GM18505 (cell line): ENCODE data around the gene AUH.
"Not testable (repeated sequence)": the region's sequence is repeated elsewhere in the genome, so short reads cannot be mapped to it uniquely, and the experiment has no call there.

Source experiments
- ATAC-seq: cut with Tn5 transposase; IDR thresholded peaks from one replicate; pipeline ENCODE4 v1.9.1; 2021; ENCODE audit not compliant: unreplicated experiment
- POLR2A ChIP-seq: IDR thresholded peaks from 4 replicates; pipeline ENCODE4 v1.6.1; 2011; ENCODE audit warnings: borderline replicate concordance; ENCODE audit not compliant: insufficient read depth, insufficient read length; ENCODE audit errors: extremely low read depth

AUH gene

DNA sequence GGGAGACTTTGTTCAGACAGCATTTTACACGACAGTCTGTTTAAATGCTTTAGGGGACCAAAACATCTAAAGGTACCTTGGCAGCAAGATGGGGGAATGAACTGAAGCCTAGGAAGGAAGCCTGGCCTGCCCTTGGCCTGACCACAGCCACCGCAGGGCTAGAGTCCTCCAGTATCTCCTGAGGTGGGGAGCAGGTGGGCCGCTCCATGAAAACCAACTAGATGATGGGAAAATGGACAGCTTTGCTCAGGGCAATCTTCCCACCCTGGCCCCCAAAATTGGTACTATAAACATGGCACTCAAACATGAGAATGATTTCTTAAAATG, 153.3 kb downstream of the AUH start:
- no peak for TF ChIP-seq POLR2A
- ATAC-seq, result no peak

DNA sequence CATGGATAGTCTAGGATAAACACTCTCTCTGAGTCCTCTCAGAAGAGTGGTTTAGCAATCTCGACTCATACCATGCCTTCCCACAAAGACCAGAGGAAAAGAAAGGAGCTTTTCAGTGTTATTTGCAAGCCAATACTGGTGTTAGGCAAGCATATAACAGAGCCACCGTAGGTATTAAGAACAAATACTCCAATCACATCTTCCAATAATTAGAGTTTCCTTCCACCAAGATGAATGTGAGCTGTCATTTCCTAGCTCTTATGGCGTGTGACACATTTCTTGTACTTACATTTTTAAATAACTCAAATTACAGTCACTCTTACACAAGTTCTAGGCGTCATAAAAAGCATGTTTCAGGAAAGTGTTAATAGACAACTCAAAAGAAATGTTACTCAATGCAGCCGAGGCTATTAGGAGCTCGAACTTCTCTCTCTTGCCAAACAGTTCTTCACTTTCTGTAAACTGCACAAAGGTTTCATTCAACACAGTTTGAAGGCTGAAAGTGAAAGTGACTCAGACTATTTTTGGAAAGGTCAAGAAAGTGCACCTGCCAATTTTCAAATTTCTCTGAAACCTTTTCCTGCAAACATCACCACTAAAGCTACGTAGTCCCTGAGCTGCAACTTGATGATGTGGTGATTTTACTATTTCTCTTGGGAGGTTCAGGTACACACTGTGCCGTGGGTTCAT, 153.8 kb downstream of the AUH start:
- ATAC-seq, result peak; percentile 68
- no peak for TF ChIP-seq POLR2A

DNA sequence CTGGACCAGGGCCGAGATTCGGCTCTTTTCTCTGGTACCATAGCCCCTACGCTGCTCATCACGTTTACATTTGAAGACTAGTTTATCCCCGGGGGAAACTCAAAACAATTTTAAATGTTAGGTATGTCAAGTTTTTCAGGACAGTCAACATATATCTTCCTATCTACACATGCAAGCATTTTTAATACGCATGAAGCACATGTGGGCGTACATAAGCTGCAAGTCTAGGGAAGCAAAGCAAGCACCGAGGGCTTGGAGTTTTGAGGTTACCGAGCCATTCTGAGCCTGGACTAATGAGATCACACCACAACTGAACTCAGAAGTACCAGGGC, 154.4 kb downstream of the AUH start:
- ATAC-seq, result no peak
- TF ChIP-seq POLR2A, result no peak

DNA sequence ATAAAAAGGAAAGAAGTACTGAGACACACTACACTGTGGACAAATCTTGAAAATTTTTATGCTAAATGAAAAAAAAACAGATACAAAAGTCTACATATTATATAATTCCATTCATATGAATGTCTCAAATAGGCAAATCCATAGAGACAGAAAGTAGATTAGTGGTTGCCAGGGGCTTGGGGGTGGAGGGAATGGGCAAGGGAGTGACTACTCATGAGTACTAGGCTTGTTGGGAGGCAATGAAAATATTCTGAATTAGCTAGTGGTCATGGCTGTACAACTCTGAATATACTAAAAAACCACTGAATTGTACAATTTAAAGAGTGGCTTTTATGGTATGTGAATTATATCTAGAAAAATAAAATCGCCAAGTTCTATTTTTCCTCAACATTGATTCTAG, 154.9 kb downstream of the AUH start:
- no peak for TF ChIP-seq POLR2A
- no peak for ATAC-seq

DNA sequence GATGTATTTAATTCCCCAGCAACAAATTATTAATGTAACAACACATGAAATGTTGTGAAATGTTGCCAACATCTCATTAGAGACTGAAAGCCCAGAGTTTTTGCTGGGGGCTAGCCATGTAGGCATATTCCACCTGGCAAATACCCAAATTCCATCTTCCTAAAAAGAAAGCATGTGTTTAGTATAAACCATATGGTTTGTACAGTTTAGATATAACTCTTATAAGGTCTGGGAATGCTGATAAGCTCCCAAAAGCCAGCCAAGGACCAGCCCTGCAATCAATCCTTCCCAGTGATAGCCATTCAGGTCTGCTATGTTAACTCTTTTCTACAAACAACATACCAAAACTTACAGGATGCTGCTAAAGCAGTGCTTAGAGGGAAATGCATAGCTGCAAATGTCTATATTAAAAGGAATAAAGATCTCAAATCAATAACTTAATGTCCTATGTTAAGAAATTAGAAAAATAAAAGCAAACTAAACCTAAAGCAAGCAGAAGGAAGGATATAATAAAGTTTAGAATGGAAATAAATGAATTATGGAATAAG, 158.9 kb downstream of the AUH start:
- ATAC-seq, result no peak
- TF ChIP-seq POLR2A, result no peak

DNA sequence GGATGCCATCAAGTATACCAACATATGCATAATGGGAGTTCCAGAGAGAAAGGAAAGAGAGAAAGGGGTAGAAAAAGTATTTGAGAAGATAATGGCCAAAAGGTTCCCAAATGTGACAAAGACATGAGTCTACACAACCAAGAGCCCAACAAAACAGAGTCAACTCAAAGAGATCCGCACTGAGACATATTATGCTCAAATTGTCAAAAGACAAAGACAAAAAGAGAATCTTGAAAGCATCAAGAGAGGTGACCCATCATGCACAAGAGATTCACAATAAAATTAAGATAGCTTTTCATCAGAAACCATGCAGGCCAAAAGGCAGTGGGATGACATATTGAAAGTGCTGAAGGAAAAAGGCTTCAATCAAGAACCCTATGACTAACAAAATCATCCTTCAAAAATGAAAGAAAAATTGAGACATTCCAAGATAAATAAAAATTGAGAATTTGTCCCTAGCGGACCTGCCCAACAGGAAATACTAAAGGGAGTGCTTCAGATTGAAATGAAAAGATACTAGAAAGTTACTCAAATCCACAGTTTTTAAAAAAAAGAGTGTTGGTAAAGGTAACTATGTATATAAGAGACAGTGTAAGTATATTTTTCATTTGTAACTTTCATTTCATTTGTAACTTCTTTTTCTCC, 160.9 kb downstream of the AUH start:
- no peak for TF ChIP-seq POLR2A
- ATAC-seq, result no peak

DNA sequence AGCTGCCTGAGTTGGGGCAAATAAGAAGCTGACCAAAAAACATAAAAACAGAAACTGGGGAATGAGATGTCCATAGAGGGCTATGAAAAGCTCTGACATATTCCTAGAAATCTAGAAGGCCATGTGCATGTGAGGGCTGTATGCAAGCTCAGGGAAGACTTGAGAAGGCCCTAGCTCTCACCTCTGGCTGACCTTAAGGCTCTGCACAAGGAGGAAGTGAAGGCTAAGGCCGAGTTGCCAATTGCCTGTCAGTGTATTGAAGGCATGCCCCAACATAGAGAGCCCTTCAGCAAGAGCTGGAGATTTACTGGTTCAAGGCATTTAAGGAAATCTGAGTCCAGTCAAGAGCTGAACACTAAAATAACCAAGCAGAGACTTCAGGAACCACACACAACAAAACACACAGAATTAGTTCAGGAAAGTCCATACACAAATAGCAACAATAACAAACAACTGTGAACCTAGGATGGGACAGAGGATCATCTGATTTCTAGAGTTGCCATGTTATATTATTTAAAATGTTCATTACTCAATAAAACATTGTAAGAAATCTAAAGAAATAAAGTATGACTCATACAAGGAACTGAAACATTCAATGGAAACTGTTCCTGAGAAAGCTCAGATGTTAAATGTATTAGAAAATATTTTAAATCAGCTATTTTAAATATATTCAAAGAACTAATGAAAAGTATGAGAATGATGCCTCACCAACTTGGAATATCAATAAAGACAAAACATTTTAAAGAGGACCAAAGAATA, 161.8 kb downstream of the AUH start:
- TF ChIP-seq POLR2A, result no peak
- no peak for ATAC-seq

DNA sequence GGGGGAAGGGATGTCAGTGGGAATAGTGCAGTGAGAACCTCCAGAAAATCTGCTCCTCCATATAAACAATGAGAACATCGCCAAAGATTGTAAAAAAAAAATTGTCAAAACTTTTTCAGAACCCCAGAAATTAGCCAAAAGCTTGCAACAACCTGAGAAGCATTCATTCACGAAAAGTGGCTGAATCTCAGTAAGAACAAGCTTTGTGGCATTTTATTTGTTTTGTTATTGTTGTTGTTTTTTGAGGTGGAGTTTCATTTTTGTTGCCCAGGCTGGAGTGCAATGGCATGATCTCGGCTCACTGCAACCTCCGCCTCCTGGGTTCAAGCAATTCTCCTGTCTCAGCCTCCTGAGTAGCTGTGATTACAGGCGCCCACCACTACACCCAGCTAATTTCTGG, 162.8 kb downstream of the AUH start:
- ATAC-seq, result not testable (repeated sequence)

DNA sequence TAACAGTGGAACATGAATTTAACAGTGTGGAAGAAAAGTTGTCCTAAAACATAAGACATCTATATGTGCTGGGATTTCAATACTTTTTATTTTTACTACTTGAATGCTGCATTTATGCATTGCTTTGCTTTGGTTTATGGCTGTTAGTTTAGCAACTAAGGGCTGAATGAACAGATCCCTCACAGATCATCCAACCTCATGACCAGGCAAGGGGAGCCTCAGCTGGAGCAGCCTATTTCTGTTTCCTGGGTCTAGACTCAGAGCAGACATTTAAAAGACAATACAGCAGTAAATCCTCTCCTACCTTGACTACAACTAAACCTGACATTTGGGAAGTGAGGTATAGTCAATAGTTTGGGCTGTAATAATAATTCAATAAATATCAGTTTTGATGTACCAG, 163.3 kb downstream of the AUH start:
- TF ChIP-seq POLR2A, result no peak
- ATAC-seq, result no peak

DNA sequence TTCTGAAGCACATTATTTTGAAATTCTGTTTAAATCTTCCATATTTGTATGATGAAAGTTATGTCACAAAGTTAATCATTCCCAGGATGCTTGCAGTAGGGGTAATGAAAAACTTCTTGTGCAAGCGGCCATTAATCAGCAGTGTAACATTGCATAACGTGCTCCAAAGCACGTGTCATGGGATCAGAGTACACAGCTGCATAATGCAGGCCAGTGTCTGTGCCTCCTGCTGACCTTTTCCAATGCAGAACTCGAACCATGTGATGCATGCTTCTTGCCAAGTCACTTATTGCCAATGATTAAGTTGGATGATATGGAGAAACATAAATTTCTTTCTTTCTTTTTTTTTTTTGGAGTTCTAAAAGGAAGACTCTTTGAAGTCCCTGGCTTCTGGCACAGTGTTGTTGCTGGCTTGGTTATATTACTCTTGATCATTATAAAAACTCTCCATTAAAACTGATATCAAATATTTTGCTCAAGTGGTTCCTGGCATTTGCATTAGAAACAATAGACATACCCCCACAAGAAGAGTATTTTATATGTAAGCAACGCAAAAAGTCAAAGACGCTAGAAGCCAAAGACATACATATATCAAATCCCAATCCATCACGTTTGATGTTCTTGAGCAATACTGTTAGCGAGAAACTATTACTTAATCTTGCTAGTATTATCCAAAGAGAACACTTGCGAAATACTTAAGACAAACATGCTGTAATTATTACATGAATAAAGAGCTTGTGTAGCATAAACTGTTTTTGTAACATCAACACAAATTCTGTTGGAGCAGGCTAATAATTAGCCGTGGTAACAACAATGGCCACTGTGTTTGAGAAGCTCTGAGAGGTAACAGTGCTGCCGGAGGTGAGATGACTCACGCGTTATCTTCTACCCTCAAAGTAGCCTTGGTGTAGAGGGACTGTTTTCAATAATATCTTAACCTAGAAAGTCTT, 164.2 kb downstream of the AUH start:
- no peak for ATAC-seq
- no peak for TF ChIP-seq POLR2A

DNA sequence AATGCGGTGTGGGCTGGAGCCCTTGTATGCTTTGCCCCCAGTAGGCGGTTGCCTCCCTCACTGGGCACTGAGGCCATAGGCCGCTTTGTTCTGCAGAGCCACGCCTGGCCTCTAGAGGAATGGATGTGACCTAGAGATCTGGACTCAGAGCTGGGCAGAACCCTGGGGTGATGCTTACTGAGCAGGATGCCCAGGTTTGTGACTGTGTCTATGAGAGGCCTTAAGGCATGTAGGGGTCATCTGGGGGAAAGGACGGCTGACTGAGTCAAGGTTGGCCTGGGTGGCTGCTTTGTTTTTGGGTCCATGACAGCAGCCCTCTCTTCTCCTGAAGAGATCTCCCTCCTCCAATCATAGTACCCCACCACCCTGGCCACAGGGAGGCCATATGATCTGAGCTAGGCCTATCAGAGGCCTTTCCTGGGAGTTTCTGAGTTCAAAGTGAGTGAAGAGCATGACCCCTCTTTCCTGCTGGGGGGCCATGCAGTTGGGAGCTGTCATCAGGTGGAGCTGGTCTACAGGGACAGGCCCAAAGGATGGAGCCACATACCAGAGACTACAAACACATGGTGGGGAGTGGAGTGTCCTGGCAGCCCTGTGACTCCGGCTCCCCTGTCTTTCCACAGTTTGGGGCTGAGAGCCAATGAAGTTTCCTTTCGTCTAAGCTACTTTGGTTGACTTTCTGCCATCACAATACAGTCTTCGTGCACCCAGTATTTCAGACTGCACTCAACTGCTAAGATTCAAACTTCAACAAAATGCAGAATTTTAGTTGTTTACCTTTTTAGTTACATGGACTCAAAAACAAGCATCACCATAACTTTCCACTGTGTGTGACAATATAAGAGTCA, 165.4 kb downstream of the AUH start:
- no peak for ATAC-seq
- TF ChIP-seq POLR2A, result no peak

DNA sequence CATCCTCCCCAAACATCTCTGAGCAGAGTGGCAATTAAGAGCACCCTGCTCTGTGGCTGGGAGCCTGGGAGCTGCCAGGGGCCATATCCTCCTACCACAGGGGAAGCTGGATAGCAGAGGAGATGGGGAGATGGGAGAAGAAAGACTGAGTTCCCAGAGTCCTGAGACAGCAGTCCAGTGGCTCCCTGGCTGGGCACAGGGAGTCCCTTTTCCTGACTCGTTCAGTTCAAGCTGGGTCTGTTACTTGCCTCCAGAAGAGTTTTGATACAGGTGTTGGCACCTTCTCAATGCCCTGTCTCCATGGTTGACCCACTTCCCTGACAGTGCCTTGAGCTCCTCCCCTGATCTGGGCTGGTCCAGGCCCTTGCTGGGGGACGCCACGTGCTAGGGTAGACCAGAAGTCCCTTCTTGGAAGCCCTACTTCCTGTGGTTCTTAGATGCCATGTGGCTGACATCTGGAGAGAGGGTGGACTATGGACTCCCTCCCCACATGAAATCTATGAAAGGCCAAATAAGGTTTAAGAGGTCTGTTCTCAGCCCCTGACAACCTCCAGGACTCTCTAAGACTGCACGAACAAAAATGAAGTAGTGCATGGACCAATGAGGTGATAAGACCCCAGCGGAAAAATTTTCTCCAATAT, 166.2 kb downstream of the AUH start:
- TF ChIP-seq POLR2A, result no peak
- ATAC-seq, result no peak

DNA sequence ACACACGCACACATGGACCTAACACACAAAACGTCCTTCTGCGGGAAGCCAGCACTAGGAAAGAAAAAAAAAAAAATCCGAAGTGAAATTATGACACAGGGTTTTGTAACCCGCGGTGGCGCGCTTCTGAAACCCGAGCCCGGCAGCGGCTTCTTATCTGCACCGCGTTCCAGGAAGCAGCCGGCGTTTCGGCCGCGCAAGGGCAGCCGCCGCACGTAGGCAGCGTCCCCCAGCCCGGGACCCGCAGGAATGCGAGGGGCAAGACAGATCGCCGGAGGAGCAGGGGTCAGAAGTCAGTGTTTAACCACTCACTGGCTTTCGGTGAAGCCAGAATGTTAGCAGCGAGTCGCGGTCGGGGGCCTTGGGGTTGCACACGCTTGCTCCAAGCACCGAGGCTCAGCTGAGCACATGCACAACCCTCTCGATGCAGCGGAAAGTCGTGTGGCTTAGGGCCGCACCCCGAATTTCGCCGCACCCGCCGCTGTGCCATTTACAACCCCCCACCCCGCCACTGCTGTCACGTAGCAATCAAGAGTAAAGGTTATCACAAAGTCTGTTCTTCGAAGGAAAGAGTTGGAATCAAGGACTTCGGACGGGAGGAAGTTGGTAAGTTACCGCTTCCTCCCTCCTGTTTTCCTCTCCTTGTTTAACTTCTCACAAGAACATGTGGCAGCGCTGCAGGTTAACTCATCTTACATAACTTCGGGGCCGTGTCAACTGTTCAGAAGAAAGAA, 167.9 kb downstream of the AUH start:
- peak; percentile 60 for ATAC-seq

More for the DNA sequence above, 167.9 kb downstream of the AUH start:
- peak; percentile 45 for TF ChIP-seq POLR2A
